H54 (cell line): ENCODE results near the gene IRGQ.
"Not testable (repeated sequence)": the region's sequence is repeated elsewhere in the genome, so short reads cannot be mapped to it uniquely, and the experiment has no call there.

Source experiments
- DNase-seq: peaks from one replicate; pipeline ENCODE4 v3.0.0; 2011; ENCODE audit warnings: low spot score, mixed read lengths; ENCODE audit not compliant: insufficient read length
- FAIRE-seq: peaks from 3 replicates; lab custom pipeline; 2011; peaks lifted over from hg19 to GRCh38; lab: Jason Lieb, UNC
- POLR2A ChIP-seq: IDR thresholded peaks from 2 replicates; pipeline ENCODE4 v1.6.1; 2011; ENCODE audit warnings: low read depth, mild to moderate bottlenecking, low read length

IRGQ gene

GRCh38 chr19:43619262-43620060, 23.5 kb upstream of the IRGQ start, which contains the start of gene ZNF428:
Gene ZNF428, minus strand, starts transcription at chr19:43619629. Its CDS starts 5,325 bp downstream, at chr19:43614304.
- DNase-seq (peak; percentile 97), FAIRE-seq (peak; percentile 41)
- TF ChIP-seq POLR2A: peak; percentile 91

GRCh38 chr19:43618921-43619261, 23.0 kb upstream of the IRGQ start:
- TF ChIP-seq POLR2A: no peak; the same call in 1 of the 2 replicates
- DNase-seq (no peak), FAIRE-seq (no peak)

- TF ChIP-seq POLR2A: no peak
Measured at GRCh38 chr19:43616954-43617353, 21.0 kb upstream of the IRGQ start.

GRCh38 chr19:43616306-43616705, 20.4 kb upstream of the IRGQ start:
- DNase-seq: no peak
- TF ChIP-seq POLR2A: no peak
- FAIRE-seq: no peak

More at GRCh38 chr19:43616954-43617353, 21.0 kb upstream of the IRGQ start:
- no peak for DNase-seq
- no peak for FAIRE-seq

GRCh38 chr19:43612374-43612773, 16.4 kb upstream of the IRGQ start:
- FAIRE-seq: no peak
- no peak for TF ChIP-seq POLR2A

GRCh38 chr19:43611788-43612187, 15.9 kb upstream of the IRGQ start, which contains the start of gene SRRM5:
Gene SRRM5, plus strand, starts transcription at chr19:43612088. Its CDS starts 34 bp downstream, at chr19:43612122.
- FAIRE-seq: no peak

More at GRCh38 chr19:43612374-43612773, 16.4 kb upstream of the IRGQ start:
- DNase-seq: no peak

GRCh38 chr19:43610493-43610892, 14.6 kb upstream of the IRGQ start:
- FAIRE-seq (peak; percentile 20), DNase-seq (peak; percentile 91)
- no peak for TF ChIP-seq POLR2A

More at GRCh38 chr19:43611788-43612187, 15.9 kb upstream of the IRGQ start, which contains the start of gene SRRM5:
- no peak for TF ChIP-seq POLR2A
- no peak for DNase-seq

- FAIRE-seq (no peak), DNase-seq (no peak)
- TF ChIP-seq POLR2A: no peak
Measured at GRCh38 chr19:43609872-43610271, 13.9 kb upstream of the IRGQ start.

GRCh38 chr19:43607238-43608205, 11.6 kb upstream of the IRGQ start:
- no peak for TF ChIP-seq POLR2A
- DNase-seq (no peak), FAIRE-seq (no peak)

GRCh38 chr19:43606569-43607229, 10.8 kb upstream of the IRGQ start:
- no peak for TF ChIP-seq POLR2A
- FAIRE-seq (no peak), DNase-seq (no peak)

GRCh38 chr19:43605875-43606568, 10.1 kb upstream of the IRGQ start:
- no peak for TF ChIP-seq POLR2A
- FAIRE-seq (no peak), DNase-seq (no peak)

GRCh38 chr19:43600326-43600725, 4.4 kb upstream of the IRGQ start:
- not testable (repeated sequence) for FAIRE-seq, DNase-seq
